Measurements from ENCODE around the gene NRG3. TPM values are rescaled to one million over a fixed set of nuclear protein-coding genes. Genes with fewer than 3 reads are reported as not detected.

Gene NRG3
- total and polyA plus RNA-seq, 3 donors from 2014 or later, result 2.7 to 3.9 (median 2.7) TPM

- Histone ChIP-seq H3K4me1 (no peaks in the 10 kb centered on the region), H3K27me3 (no peaks in the 10 kb centered on the region), H3K36me3 (ENCODE audit: low read depth, missing control alignments) (no peaks in the 10 kb centered on the region), H3K27ac (no peak overlapping the region), H3K9me3 (no peaks in the 10 kb centered on the region), H3K4me3 (no peak overlapping the region)
- 82 to 83% methylated on average over 5 of the region's 5 CpGs for WGBS, 2 donors
- intact Hi-C loops (cut with DNase I; ENCODE audit: low total_unique reads), result no loop called here
- no peak for DNase-seq
- TF ChIP-seq POLR2A (IDR thresholded peaks at IDR 0.05) (no peak), CTCF (IDR thresholded peaks at IDR 0.05) (no peak)
Measured at GRCh38 chr10:82813856-82814255, 938.9 kb downstream of the NRG3 start.

GRCh38 chr10:82814635-82815034 is 939.6 kb downstream of the NRG3 start:
- no peak for DNase-seq
- no peak overlapping the region for H3K27ac ChIP-seq
- no peaks in the 10 kb centered on the region for H3K9me3 ChIP-seq
- H3K27me3 ChIP-seq, result no peaks in the 10 kb centered on the region
- no peaks in the 10 kb centered on the region for H3K4me1 ChIP-seq
- no peak overlapping the region for H3K4me3 ChIP-seq
- TF ChIP-seq POLR2A (IDR thresholded peaks at IDR 0.05), result no peak
- TF ChIP-seq CTCF (IDR thresholded peaks at IDR 0.05), result no peak
- intact Hi-C loops (cut with DNase I; ENCODE audit: low total_unique reads), result no loop called here
- no peaks in the 10 kb centered on the region for H3K36me3 ChIP-seq (ENCODE audit: low read depth, missing control alignments)

GRCh38 chr10:82815680-82816079 is 940.7 kb downstream of the NRG3 start:
- H3K4me3 ChIP-seq, result no peak overlapping the region
- DNase-seq, result no peak
- H3K36me3 ChIP-seq (ENCODE audit: low read depth, missing control alignments), result no peaks in the 10 kb centered on the region
- WGBS, 2 donors, result 85 to 89% methylated on average over 7 of the region's 7 CpGs
- H3K27ac ChIP-seq, result no peak overlapping the region
- H3K9me3 ChIP-seq, result no peaks in the 10 kb centered on the region
- TF ChIP-seq CTCF (IDR thresholded peaks at IDR 0.05), result no peak
- no peak for TF ChIP-seq POLR2A (IDR thresholded peaks at IDR 0.05)
- H3K27me3 ChIP-seq, result no peaks in the 10 kb centered on the region
- no peaks in the 10 kb centered on the region for H3K4me1 ChIP-seq
- intact Hi-C loops (cut with DNase I; ENCODE audit: low total_unique reads), result no loop called here

- Histone ChIP-seq H3K27me3 (no peaks in the 10 kb centered on the region), H3K27ac (no peak overlapping the region), H3K4me1 (no peaks in the 10 kb centered on the region), H3K9me3 (no peaks in the 10 kb centered on the region), H3K4me3 (no peak overlapping the region), H3K36me3 (ENCODE audit: low read depth, missing control alignments) (no peaks in the 10 kb centered on the region)
- 85 to 91% methylated on average over 6 of the region's 6 CpGs for WGBS, 2 donors
- intact Hi-C loops (cut with DNase I; ENCODE audit: low total_unique reads), result no loop called here
- no peak for DNase-seq
- TF ChIP-seq POLR2A (IDR thresholded peaks at IDR 0.05) (no peak), CTCF (IDR thresholded peaks at IDR 0.05) (no peak)
Measured at GRCh38 chr10:82817676-82818422, 942.9 kb downstream of the NRG3 start.

- no peaks in the 10 kb centered on the region for H3K36me3 ChIP-seq (ENCODE audit: low read depth, missing control alignments)
- no peak overlapping the region for H3K27ac ChIP-seq
- TF ChIP-seq CTCF (IDR thresholded peaks at IDR 0.05), result no peak
- TF ChIP-seq POLR2A (IDR thresholded peaks at IDR 0.05), result no peak
- no peaks in the 10 kb centered on the region for H3K9me3 ChIP-seq
- WGBS, 2 donors, result 77 to 82% methylated on average over 2 of the region's 2 CpGs
- H3K4me1 ChIP-seq, result no peaks in the 10 kb centered on the region
- intact Hi-C loops (cut with DNase I; ENCODE audit: low total_unique reads), result no loop called here
- DNase-seq, result no peak
- no peaks in the 10 kb centered on the region for H3K27me3 ChIP-seq
- no peak overlapping the region for H3K4me3 ChIP-seq
Measured at GRCh38 chr10:82821043-82821442, 946.0 kb downstream of the NRG3 start.

Data from testis (tissue), 3 donors.